ENCODE data around the gene PSME3IP1. TPM values are rescaled to one million over a fixed set of nuclear protein-coding genes. Genes with fewer than 3 reads are reported as not detected.

The PSME3IP1 gene
- total RNA-seq, 1 donor = 70.2 TPM

GRCh38 chr16:57165938-57166337 lies 19.9 kb downstream of the PSME3IP1 start:
- H3K36me3 ChIP-seq (ENCODE audit: insufficient read depth, low read length) = peaks cover 38% of the 10 kb centered on the region
- H3K4me1 ChIP-seq (ENCODE audit: insufficient read depth, low read length) = no peaks in the 10 kb centered on the region
- DNase-seq (ENCODE audit: insufficient read length, low spot score, missing footprints) = no peak
- TF ChIP-seq, protein P1, sequence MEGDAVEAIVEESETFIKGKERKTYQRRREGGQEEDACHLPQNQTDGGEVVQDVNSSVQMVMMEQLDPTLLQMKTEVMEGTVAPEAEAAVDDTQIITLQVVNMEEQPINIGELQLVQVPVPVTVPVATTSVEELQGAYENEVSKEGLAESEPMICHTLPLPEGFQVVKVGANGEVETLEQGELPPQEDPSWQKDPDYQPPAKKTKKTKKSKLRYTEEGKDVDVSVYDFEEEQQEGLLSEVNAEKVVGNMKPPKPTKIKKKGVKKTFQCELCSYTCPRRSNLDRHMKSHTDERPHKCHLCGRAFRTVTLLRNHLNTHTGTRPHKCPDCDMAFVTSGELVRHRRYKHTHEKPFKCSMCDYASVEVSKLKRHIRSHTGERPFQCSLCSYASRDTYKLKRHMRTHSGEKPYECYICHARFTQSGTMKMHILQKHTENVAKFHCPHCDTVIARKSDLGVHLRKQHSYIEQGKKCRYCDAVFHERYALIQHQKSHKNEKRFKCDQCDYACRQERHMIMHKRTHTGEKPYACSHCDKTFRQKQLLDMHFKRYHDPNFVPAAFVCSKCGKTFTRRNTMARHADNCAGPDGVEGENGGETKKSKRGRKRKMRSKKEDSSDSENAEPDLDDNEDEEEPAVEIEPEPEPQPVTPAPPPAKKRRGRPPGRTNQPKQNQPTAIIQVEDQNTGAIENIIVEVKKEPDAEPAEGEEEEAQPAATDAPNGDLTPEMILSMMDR (IDR thresholded peaks at IDR 0.05; ENCODE audit: extremely low read depth, low read depth, low read length) = no peak
- no peaks in the 10 kb centered on the region for H3K27me3 ChIP-seq (ENCODE audit: insufficient read depth, low read length)
- no peak overlapping the region for H2AFZ ChIP-seq (ENCODE audit: low read length)
- H3K4me3 ChIP-seq (ENCODE audit: insufficient read depth, low read length) = no peak overlapping the region
- no peak overlapping the region for H3K4me2 ChIP-seq (ENCODE audit: insufficient read depth, low read length)
- H3K79me2 ChIP-seq (ENCODE audit: insufficient read depth, low read length) = no peaks in the 10 kb centered on the region
- H3K27ac ChIP-seq (ENCODE audit: low read depth, low read length) = no peak overlapping the region
- H3K9me3 ChIP-seq (ENCODE audit: low read depth, low read length) = no peaks in the 10 kb centered on the region
- H4K20me1 ChIP-seq (ENCODE audit: insufficient read depth, low read length) = peaks cover 3% of the 10 kb centered on the region

DNA sequence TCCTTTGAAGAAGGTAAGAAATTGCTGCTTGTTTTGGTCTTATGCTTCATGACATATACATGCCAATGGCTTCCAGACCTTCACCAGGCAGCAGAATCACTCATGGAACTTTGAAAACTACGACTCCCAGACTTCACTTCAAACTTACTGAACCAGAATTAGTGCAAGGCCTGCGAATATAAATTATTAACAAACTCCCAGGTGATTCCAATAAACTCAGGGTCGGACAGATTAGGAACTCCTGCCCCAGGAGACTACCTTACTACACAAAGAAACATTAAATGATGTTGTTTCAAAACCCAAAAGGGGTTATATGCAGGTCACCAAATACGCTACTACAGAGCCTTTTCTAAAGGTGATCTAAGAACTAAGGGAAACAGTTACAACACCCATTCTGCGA lies 20.4 kb downstream of the PSME3IP1 start:
- Histone ChIP-seq H3K4me1 (ENCODE audit: insufficient read depth, low read length) (no peaks in the 10 kb centered on the region), H2AFZ (ENCODE audit: low read length) (no peak overlapping the region), H3K4me3 (ENCODE audit: insufficient read depth, low read length) (no peak overlapping the region), H3K79me2 (ENCODE audit: insufficient read depth, low read length) (no peaks in the 10 kb centered on the region), H3K4me2 (ENCODE audit: insufficient read depth, low read length) (no peak overlapping the region), H4K20me1 (ENCODE audit: insufficient read depth, low read length) (peaks cover 3% of the 10 kb centered on the region), H3K27me3 (ENCODE audit: insufficient read depth, low read length) (no peaks in the 10 kb centered on the region), H3K36me3 (ENCODE audit: insufficient read depth, low read length) (peaks cover 37% of the 10 kb centered on the region), H3K9me3 (ENCODE audit: low read depth, low read length) (no peaks in the 10 kb centered on the region), H3K27ac (ENCODE audit: low read depth, low read length) (no peak overlapping the region)
- TF ChIP-seq, protein P1 (IDR thresholded peaks at IDR 0.05; ENCODE audit: extremely low read depth, low read depth, low read length) = no peak
- no peak for DNase-seq (ENCODE audit: insufficient read length, low spot score, missing footprints)

- H3K36me3 ChIP-seq (ENCODE audit: insufficient read depth, low read length) = peaks cover 31% of the 10 kb centered on the region
- TF ChIP-seq, protein P1 (IDR thresholded peaks at IDR 0.05; ENCODE audit: extremely low read depth, low read depth, low read length) = no peak
- no peak overlapping the region for H3K4me2 ChIP-seq (ENCODE audit: insufficient read depth, low read length)
These were observed 22.0 kb downstream of the PSME3IP1 start for GRCh38 chr16:57163842-57164241.

GRCh38 chr16:57159447-57159846 lies 26.4 kb downstream of the PSME3IP1 start:
- TF ChIP-seq, protein P1 (IDR thresholded peaks at IDR 0.05; ENCODE audit: extremely low read depth, low read depth, low read length) = no peak
- H3K4me3 ChIP-seq (ENCODE audit: insufficient read depth, low read length) = no peak overlapping the region
- H2AFZ ChIP-seq (ENCODE audit: low read length) = no peak overlapping the region
- H3K27me3 ChIP-seq (ENCODE audit: insufficient read depth, low read length) = no peaks in the 10 kb centered on the region
- DNase-seq (ENCODE audit: insufficient read length, low spot score, missing footprints) = no peak
- no peaks in the 10 kb centered on the region for H4K20me1 ChIP-seq (ENCODE audit: insufficient read depth, low read length)
- peaks cover 33% of the 10 kb centered on the region for H3K36me3 ChIP-seq (ENCODE audit: insufficient read depth, low read length)
- H3K9me3 ChIP-seq (ENCODE audit: low read depth, low read length) = no peaks in the 10 kb centered on the region
- H3K4me2 ChIP-seq (ENCODE audit: insufficient read depth, low read length) = no peak overlapping the region
- H3K4me1 ChIP-seq (ENCODE audit: insufficient read depth, low read length) = no peaks in the 10 kb centered on the region
- no peak overlapping the region for H3K27ac ChIP-seq (ENCODE audit: low read depth, low read length)
- H3K79me2 ChIP-seq (ENCODE audit: insufficient read depth, low read length) = no peaks in the 10 kb centered on the region

More at GRCh38 chr16:57163842-57164241, 22.0 kb downstream of the PSME3IP1 start:
- no peak overlapping the region for H3K27ac ChIP-seq (ENCODE audit: low read depth, low read length)
- no peak overlapping the region for H2AFZ ChIP-seq (ENCODE audit: low read length)
- H3K9me3 ChIP-seq (ENCODE audit: low read depth, low read length) = no peaks in the 10 kb centered on the region
- no peak for DNase-seq (ENCODE audit: insufficient read length, low spot score, missing footprints)
- no peaks in the 10 kb centered on the region for H3K79me2 ChIP-seq (ENCODE audit: insufficient read depth, low read length)
- no peaks in the 10 kb centered on the region for H3K4me1 ChIP-seq (ENCODE audit: insufficient read depth, low read length)
- H3K4me3 ChIP-seq (ENCODE audit: insufficient read depth, low read length) = no peak overlapping the region
- H3K27me3 ChIP-seq (ENCODE audit: insufficient read depth, low read length) = no peaks in the 10 kb centered on the region
- peaks cover 3% of the 10 kb centered on the region for H4K20me1 ChIP-seq (ENCODE audit: insufficient read depth, low read length)

Data from osteoblast (primary cell).